Liver (tissue), 9 donors: ENCODE data around the gene HOOK1. TPM values are rescaled to one million over a fixed set of nuclear protein-coding genes. Genes with fewer than 3 reads are reported as not detected.

ENCODE experiments used
- DNase-seq: peaks from one replicate; pipeline ENCODE4 v3.0.0-alpha.2; 2017; ENCODE audit warnings: low spot score
- H3K27ac ChIP-seq, 2 donors: one replicate each; pipeline ENCODE4 v1.7.0; 2013; ENCODE audit warnings: inconsistent platforms in 2 of 2, low read length in 2 of 2, control low read depth in 1 of 2, low read depth in 1 of 2, mild to moderate bottlenecking in 1 of 2
- H3K27me3 ChIP-seq, 4 donors: one replicate each; pipeline versions ENCODE4 v1.6.1 to v1.7.0; 2013; ENCODE audit warnings: low read length in 3 of 4, inconsistent platforms in 1 of 4, mild to moderate bottlenecking in 1 of 4, moderate library complexity in 1 of 4; ENCODE audit not compliant: control insufficient read depth in 4 of 4, insufficient read depth in 4 of 4
- H3K36me3 ChIP-seq, 4 donors: one replicate each; pipeline versions ENCODE4 v1.6.1 to v1.7.0; 2013; ENCODE audit warnings: low read length in 3 of 4, mild to moderate bottlenecking in 3 of 4, low read depth in 1 of 4, moderate library complexity in 1 of 4; ENCODE audit not compliant: control insufficient read depth in 4 of 4, insufficient read depth in 3 of 4
- H3K4me1 ChIP-seq, 4 donors: one replicate each; pipeline versions ENCODE4 v1.6.1 to v1.7.0; 2013; ENCODE audit warnings: low read length in 3 of 4, mild to moderate bottlenecking in 3 of 4, moderate library complexity in 1 of 4; ENCODE audit not compliant: control insufficient read depth in 4 of 4, insufficient read depth in 4 of 4
- H3K4me3 ChIP-seq, 3 donors: one replicate each; pipeline versions ENCODE4 v1.6.1 to v1.7.0; 2013; ENCODE audit warnings: low read length in 3 of 3, control low read depth in 1 of 3, low read depth in 1 of 3, mild to moderate bottlenecking in 1 of 3
- H3K9ac ChIP-seq, 2 donors: one replicate each; pipeline ENCODE4 v1.7.0; 2013; ENCODE audit warnings: low read length in 2 of 2, mild to moderate bottlenecking in 2 of 2, moderate library complexity in 2 of 2, control low read depth in 1 of 2, low read depth in 1 of 2
- H3K9me3 ChIP-seq, 4 donors: one replicate each; pipeline versions ENCODE4 v1.6.1 to v1.7.0; 2013; ENCODE audit warnings: low read length in 3 of 4; ENCODE audit not compliant: control insufficient read depth in 4 of 4
- ATF3 ChIP-seq: IDR thresholded peaks from 2 replicates; pipeline ENCODE4 v1.6.1; 2016; ENCODE audit warnings: antibody characterized with exemption
- CTCF ChIP-seq: fragments of 150-350 bp; IDR thresholded peaks from 2 replicates; pipeline ENCODE4 v1.5.1; 2017; ENCODE audit warnings: improper control_type of control experiment, low read depth, low read length; ENCODE audit not compliant: missing input control
- EGR1 ChIP-seq, 2 donors: IDR thresholded peaks; 2 replicates each; pipeline ENCODE4 v1.6.1; 2016 to 2018; ENCODE audit warnings: antibody characterized with exemption in 2 of 2, low read depth in 2 of 2
- FOXA1 ChIP-seq: IDR thresholded peaks from 2 replicates; pipeline ENCODE4 v1.6.1; 2016; ENCODE audit warnings: antibody characterized with exemption
- FOXA2 ChIP-seq: IDR thresholded peaks from 2 replicates; pipeline ENCODE4 v1.6.1; 2016; ENCODE audit warnings: antibody characterized with exemption
- HNF4A ChIP-seq, 2 donors: conservative IDR thresholded peaks; 2 replicates each; pipeline ENCODE4 v1.6.1; 2016; ENCODE audit warnings: antibody characterized with exemption in 2 of 2, mild to moderate bottlenecking in 2 of 2
- HNF4G ChIP-seq: IDR thresholded peaks from 2 replicates; pipeline ENCODE4 v1.6.1; 2016; ENCODE audit warnings: antibody characterized with exemption
- JUND ChIP-seq, 2 donors: IDR thresholded peaks; 2 replicates each; pipeline ENCODE4 v1.6.1; 2016; ENCODE audit warnings: antibody characterized with exemption in 2 of 2
- MAX ChIP-seq: IDR thresholded peaks from 2 replicates; pipeline ENCODE4 v1.6.1; 2016; ENCODE audit warnings: antibody characterized with exemption
- RAD21 ChIP-seq, 2 donors: IDR thresholded peaks; 2 replicates each; pipeline ENCODE4 v1.6.1; 2016; ENCODE audit warnings: antibody characterized with exemption in 2 of 2, mild to moderate bottlenecking in 2 of 2
- REST ChIP-seq: IDR thresholded peaks from 2 replicates; pipeline ENCODE4 v1.6.1; 2016; ENCODE audit warnings: antibody characterized with exemption, mild to moderate bottlenecking
- TAF1 ChIP-seq: conservative IDR thresholded peaks from 2 replicates; pipeline ENCODE4 v1.6.1; 2016; ENCODE audit warnings: antibody characterized with exemption, mild to moderate bottlenecking
- WGBS: extraction: QIAGEN DNeasy Blood & Tissue Kit; methylation state at CpG from one replicate; pipeline ENCODE4 v1.1.7; 2013; 5-methylcytosine and 5-hydroxymethylcytosine counted together
- polyA plus RNA-seq, 2 donors: library from polyadenylated mRNA; stranded (reverse) in 1 of 2; unstranded in 1 of 2; fragments of 200-250 nt in 1 of 2; fragments of >200 nt in 1 of 2; fragmentation: Nextera tagmentation in 1 of 2; extraction: Ambion mirVana in 1 of 2; gene quantifications; one replicate each; pipeline versions ENCODE4 v1.2.1 to v1.2.3, GENCODE V29; 2013 to 2015
- total RNA-seq, 2 donors: library from RNA; depleted of rRNA; stranded (reverse); fragments of >200 nt; gene quantifications; one replicate each; pipeline ENCODE4 v1.2.3, GENCODE V29; 2014
- donor health status: healthy.
- donor health status: healthy.
- donor health status: healthy.
- donor health status: healthy.
- donor health status: healthy.

Gene HOOK1
- total and polyA plus RNA-seq, 4 donors: 10.3 to 33.4 (median 17.5) TPM

- Histone ChIP-seq H3K9ac (no peak overlapping the region), H3K27ac (no peak overlapping the region), H3K9me3 (no peaks in the 10 kb centered on the region), H3K36me3 (peaks cover 0 to 11% (median 0%) of the 10 kb centered on the region in 4 donors), H3K4me1 (peaks cover 3 to 14% (median 13%) of the 10 kb centered on the region in 4 donors), H3K27me3 (no peaks in the 10 kb centered on the region), H3K4me3 (no peak overlapping the region)
- TF ChIP-seq FOXA2: no peak
- DNase-seq: no peak
- 78% methylated on average over 3 of the region's 3 CpGs for WGBS
Measured at GRCh38 chr1:59878370-59878769, 63.6 kb downstream of the HOOK1 start.

- H3K27ac ChIP-seq: no peak overlapping the region
- H3K9me3 ChIP-seq: no peaks in the 10 kb centered on the region
- no peaks in the 10 kb centered on the region for H3K27me3 ChIP-seq
- H3K9ac ChIP-seq: no peak overlapping the region
- peaks cover 0 to 4% (median 0%) of the 10 kb centered on the region in 4 donors for H3K36me3 ChIP-seq
- H3K4me3 ChIP-seq: no peak overlapping the region
- TF ChIP-seq CTCF (peak; percentile 65), REST (no peak), EGR1 (IDR thresholded peaks at IDR 0.05; ENCODE audit: low read depth in 2 of 2) (no peak), FOXA1 (no peak), HNF4A (conservative IDR thresholded peaks at IDR 0.05) (peak in 1 of 2 donors; percentile 23), MAX (no peak), RAD21 (IDR thresholded peaks at IDR 0.05) (peak; percentile 89 to 94), JUND (IDR thresholded peaks at IDR 0.05) (no peak)
- 22% methylated on average over 5 of the region's 5 CpGs for WGBS
- peak; percentile 65 for DNase-seq
- peaks cover 3 to 14% (median 13%) of the 10 kb centered on the region in 4 donors for H3K4me1 ChIP-seq
Measured at GRCh38 chr1:59879574-59879973, 64.8 kb downstream of the HOOK1 start.

- peaks cover 0 to 2% (median 0%) of the 10 kb centered on the region in 4 donors for H3K36me3 ChIP-seq
- H3K4me3 ChIP-seq: no peak overlapping the region
- H3K9ac ChIP-seq: no peak overlapping the region
- H3K4me1 ChIP-seq: peaks cover 3 to 14% (median 13%) of the 10 kb centered on the region in 4 donors
- WGBS: 26% methylated on average over 3 of the region's 3 CpGs
- TF ChIP-seq FOXA1 (no peak), RAD21 (IDR thresholded peaks at IDR 0.05) (no peak), HNF4G (no peak), FOXA2 (no peak), CTCF (no peak), TAF1 (no peak), ATF3 (no peak)
- H3K27me3 ChIP-seq: no peaks in the 10 kb centered on the region
- peak overlapping the region in 1 of 2 donors; percentile 13 for H3K27ac ChIP-seq
- DNase-seq: no peak
- no peaks in the 10 kb centered on the region for H3K9me3 ChIP-seq
Measured at GRCh38 chr1:59879996-59880505, 65.3 kb downstream of the HOOK1 start.
